HCT116 (cell line): ENCODE results near the gene TTC36. TPM values are rescaled to one million over a fixed set of nuclear protein-coding genes. Genes with fewer than 3 reads are reported as not detected.

Experiments used
- ATAC-seq: fragments of 200-7000 bp; cut with Tn5 transposase; 2 replicates; pipeline ENCODE4 v1.9.1; 2020; ENCODE audit warnings: mild to moderate bottlenecking, moderate library complexity
- BruUV-seq: library from RNA; stranded (reverse); fragments of 400-500 nt; replicated peaks from 2 replicates; lab custom pipeline; 2021; lab: Mats Ljungman, UMichigan
- CTCF ChIA-PET: fragments of 300-600 bp; sonication (Branson Sonifier 250); formaldehyde crosslinking; loops from one replicate; lab custom pipeline; 2021; ENCODE audit warnings: antibody characterized with exemption; lab: Charles Lee
- POLR2A ChIA-PET: fragments of 300-600, 350-600 bp; sonication (Branson Sonifier 250); formaldehyde crosslinking; loops from one replicate; lab custom pipeline; 2021; ENCODE audit warnings: antibody characterized with exemption; lab: Charles Lee
- RAD21 ChIA-PET, 2 experiments: fragments of 300-600 bp; sonication (Branson Sonifier 250); formaldehyde crosslinking; loops; one replicate each; lab custom pipeline; 2023; ENCODE audit warnings: low total read pairs in 2 of 2; ENCODE audit not compliant: uncharacterized antibody in 2 of 2, unreplicated experiment in 2 of 2, low non-redundant PET in 1 of 2; lab: Charles Lee
- DNase-seq: peaks from one replicate; pipeline ENCODE4 v3.0.0-alpha.2; 2010; ENCODE audit warnings: low read depth, low spot score
- H2AFZ ChIP-seq: fragments of 200-600 bp; shearing (Covaris generic), sonication (generic); 2 replicates; pipeline ENCODE4 v1.6.1; 2017; ENCODE audit warnings: low read depth, mixed run types, mixed read lengths, antibody characterized with exemption, low read length; ENCODE audit not compliant: poor library complexity, severe bottlenecking
- H3K27ac ChIP-seq: 2 replicates; pipeline ENCODE4 v1.5.1; 2012; ENCODE audit warnings: low read depth, low read length
- H3K27me3 ChIP-seq: fragments of 200-600 bp; sonication (generic); 2 replicates; pipeline ENCODE4 v1.6.1; 2016; ENCODE audit warnings: mixed run types, low read length, mixed read lengths; ENCODE audit not compliant: insufficient read depth
- H3K36me3 ChIP-seq, 2 experiments: fragments of 200-500 bp in 1 of 2; fragments of 200-600 bp in 1 of 2; sonication (Bioruptor generic) in 1 of 2; sonication (generic) in 1 of 2; 2 replicates each; pipeline versions ENCODE4 v1.5.1 to v1.6.1; 2014 to 2016; ENCODE audit warnings: low read length in 2 of 2, inconsistent platforms in 1 of 2, mixed read lengths in 1 of 2, mixed run types in 1 of 2; ENCODE audit not compliant: insufficient read depth in 2 of 2, control insufficient read depth in 1 of 2
- H3K4me1 ChIP-seq, 2 experiments: fragments of 200-600 bp in 1 of 2; sonication (generic) in 1 of 2; 2 replicates each; pipeline versions ENCODE4 v1.5.1 to v1.6.1; 2012 to 2017; ENCODE audit warnings: low read length in 2 of 2, inconsistent platforms in 1 of 2, mild to moderate bottlenecking in 1 of 2, mixed read lengths in 1 of 2, mixed run types in 1 of 2, moderate library complexity in 1 of 2; ENCODE audit not compliant: insufficient read depth in 2 of 2, control insufficient read depth in 1 of 2
- H3K4me2 ChIP-seq: fragments of 200-600 bp; sonication (generic); 2 replicates; pipeline ENCODE4 v1.6.1; 2017; ENCODE audit warnings: mixed run types, low read length, mixed read lengths
- H3K4me3 ChIP-seq, 2 experiments: fragments of 200-600 bp in 1 of 2; sonication (generic) in 1 of 2; replicated peaks in 1 of 2; 2 replicates each; pipeline ENCODE4 v1.5.1; 2011 to 2016; ENCODE audit warnings: low read length in 2 of 2, control low read depth in 1 of 2, low read depth in 1 of 2, mild to moderate bottlenecking in 1 of 2, mixed read lengths in 1 of 2, mixed run types in 1 of 2
- H3K79me2 ChIP-seq: fragments of 200-600 bp; sonication (generic); 2 replicates; pipeline ENCODE4 v1.6.1; 2017; ENCODE audit warnings: mild to moderate bottlenecking, mixed run types, low read length, moderate library complexity, mixed read lengths; ENCODE audit not compliant: insufficient read depth
- H3K9ac ChIP-seq: fragments of 200-600 bp; sonication (generic); 2 replicates; pipeline ENCODE4 v1.6.1; 2016; ENCODE audit warnings: low read length, mixed read lengths
- H3K9me2 ChIP-seq: fragments of 200-600 bp; sonication (generic), shearing (Covaris generic); 2 replicates; pipeline ENCODE4 v1.6.1; 2017; ENCODE audit warnings: mixed run types, mild to moderate bottlenecking, moderate library complexity; ENCODE audit not compliant: insufficient read depth
- H3K9me3 ChIP-seq, 2 experiments: fragments of 200-500 bp in 1 of 2; fragments of 200-600 bp in 1 of 2; sonication (Bioruptor generic) in 1 of 2; sonication (generic) in 1 of 2; 2 replicates each; pipeline ENCODE4 v1.6.1; 2014 to 2017; ENCODE audit warnings: low read length in 2 of 2, mixed read lengths in 2 of 2, inconsistent platforms in 1 of 2, low read depth in 1 of 2, mild to moderate bottlenecking in 1 of 2, mixed run types in 1 of 2, moderate library complexity in 1 of 2; ENCODE audit not compliant: control insufficient read depth in 1 of 2, insufficient read depth in 1 of 2
- H4K20me1 ChIP-seq: fragments of 200-600 bp; sonication (generic), shearing (Covaris generic); 2 replicates; pipeline ENCODE4 v1.6.1; 2017; ENCODE audit warnings: mixed run types, mild to moderate bottlenecking, moderate library complexity; ENCODE audit not compliant: insufficient read depth
- ATF3 ChIP-seq: IDR thresholded peaks from 2 replicates; pipeline ENCODE4 v1.6.1; 2012
- CBX3 ChIP-seq: IDR thresholded peaks from 2 replicates; pipeline ENCODE4 v1.6.1; 2012; ENCODE audit warnings: low read depth
- CEBPB ChIP-seq: IDR thresholded peaks from 2 replicates; pipeline ENCODE4 v1.6.1; 2012; ENCODE audit warnings: low read depth
- CTCF ChIP-seq, 3 experiments: fragments of 200-600 bp in 1 of 3; sonication (generic) in 1 of 3; IDR thresholded peaks in 2 of 3; conservative IDR thresholded peaks in 1 of 3; 2 replicates each; pipeline ENCODE4 v1.5.1; 2012 to 2017; ENCODE audit warnings: low read depth in 2 of 3, low read length in 2 of 3, antibody characterized with exemption in 1 of 3, borderline replicate concordance in 1 of 3, control low read depth in 1 of 3, mild to moderate bottlenecking in 1 of 3, mixed read lengths in 1 of 3, mixed run types in 1 of 3, moderate library complexity in 1 of 3; ENCODE audit not compliant: insufficient read depth in 1 of 3
- ELF1 ChIP-seq: IDR thresholded peaks from 2 replicates; pipeline ENCODE4 v1.6.1; 2012; ENCODE audit warnings: low read depth, borderline replicate concordance
- EZH2 ChIP-seq: fragments of 200-600 bp; sonication (generic); IDR thresholded peaks from 2 replicates; pipeline ENCODE4 v1.6.1; 2017; ENCODE audit warnings: antibody characterized with exemption, mixed run types
- EZH2phosphoT487 ChIP-seq: fragments of 200-600 bp; IDR thresholded peaks from 2 replicates; pipeline ENCODE4 v1.6.1; 2018; ENCODE audit warnings: antibody characterized with exemption, borderline replicate concordance
- FOSL1 ChIP-seq: IDR thresholded peaks from 2 replicates; pipeline ENCODE4 v1.6.1; 2012; ENCODE audit warnings: low read depth
- JUND ChIP-seq: IDR thresholded peaks from 2 replicates; pipeline ENCODE4 v1.6.1; 2012
- MAX ChIP-seq: IDR thresholded peaks from 2 replicates; pipeline ENCODE4 v1.6.1; 2012
- POLR2A ChIP-seq: IDR thresholded peaks from 2 replicates; pipeline ENCODE4 v1.7.0; 2011; ENCODE audit warnings: borderline replicate concordance; ENCODE audit not compliant: insufficient read depth, insufficient read length; ENCODE audit errors: extremely low read depth
- POLR2AphosphoS5 ChIP-seq: IDR thresholded peaks from 2 replicates; pipeline ENCODE4 v1.6.1; 2011; ENCODE audit warnings: mild to moderate bottlenecking, low read depth, low read length, moderate library complexity
- SIN3A ChIP-seq: IDR thresholded peaks from 2 replicates; pipeline ENCODE4 v1.6.1; 2012; ENCODE audit warnings: low read depth
- SP1 ChIP-seq: IDR thresholded peaks from 2 replicates; pipeline ENCODE4 v1.6.1; 2012; ENCODE audit warnings: low read depth
- SRF ChIP-seq: IDR thresholded peaks from 2 replicates; pipeline ENCODE4 v1.6.1; 2012; ENCODE audit warnings: low read depth
- YY1 ChIP-seq: IDR thresholded peaks from 2 replicates; pipeline ENCODE4 v1.6.1; 2011; ENCODE audit warnings: low read length, low read depth, moderate library complexity, mild to moderate bottlenecking; ENCODE audit not compliant: insufficient replicate concordance; ENCODE audit errors: extremely low read depth
- ZBTB33 ChIP-seq: IDR thresholded peaks from 2 replicates; pipeline ENCODE4 v1.6.1; 2011; ENCODE audit warnings: mild to moderate bottlenecking, low read length, moderate library complexity; ENCODE audit not compliant: insufficient replicate concordance; ENCODE audit errors: extremely low read depth
- ZFX ChIP-seq: fragments of 450-650 bp; IDR thresholded peaks from 2 replicates; pipeline ENCODE4 v1.6.1; 2017
- ZNF274 ChIP-seq: fragments of 200-500 bp; sonication (Bioruptor generic); IDR thresholded peaks from 2 replicates; pipeline ENCODE4 v1.6.1; 2014; ENCODE audit warnings: mild to moderate bottlenecking, low read depth, low read length, inconsistent platforms
- intact Hi-C: fragments of 100-400 bp; cut with micrococcal nuclease; formaldehyde crosslinking; loops from 2 replicates; pipeline ENCODE4 v1.10.0; 2022
- total RNA-seq: library from RNA; stranded (reverse); gene quantifications from one replicate; pipeline ENCODE4 v1.2.1, GENCODE V29; 2021; ENCODE audit not compliant: unreplicated experiment

The TTC36 gene
- total RNA-seq, 1 experiment from 2014 or later: 0.47 TPM

GRCh38 chr11:118530683-118531596, 3.7 kb downstream of the TTC36 start, which contains the start of gene TMEM25:
Gene TMEM25 (plus strand): TSS chr11:118531192. CDS start chr11:118531802, 610 bp downstream.
- H3K27ac ChIP-seq: peak within 1 kb of the TSS; percentile 87
- no TSS peak for BruUV-seq
- H3K27me3 ChIP-seq: no peaks in the 10 kb centered on the region
- H3K9me2 ChIP-seq: no peaks in the 10 kb centered on the region
- CTCF ChIA-PET: no interaction called here
- peak within 1 kb of the TSS; percentile 89 to 94 for H3K4me3 ChIP-seq
- H4K20me1 ChIP-seq: no peaks in the 10 kb centered on the region
- peak; percentile 85 for ATAC-seq
- no peaks in the 10 kb centered on the region for H3K9me3 ChIP-seq
- intact Hi-C loops: no loop called here
- RAD21 ChIA-PET: no interaction called here
- DNase-seq: no peak
- peaks cover 13 to 24% of the 10 kb centered on the region in 2 experiments for H3K4me1 ChIP-seq
- no peaks in the 10 kb centered on the region for H3K79me2 ChIP-seq
- no peaks in the 10 kb centered on the region; a peak in 1 of 4 replicates for H3K36me3 ChIP-seq
- POLR2A ChIA-PET: no interaction called here
- H3K4me2 ChIP-seq: peak within 1 kb of the TSS; percentile 82
- peak within 1 kb of the TSS; percentile 45 for H2AFZ ChIP-seq
- H3K9ac ChIP-seq: peak within 1 kb of the TSS; percentile 65
- TF ChIP-seq YY1 (peak; percentile 84), SRF (peak; percentile 92), FOSL1 (no peak), CEBPB (no peak), POLR2AphosphoS5 (peak; percentile 61), EZH2 (no peak), CTCF (IDR thresholded peaks at IDR 0.05 in 2 of 3, conservative IDR thresholded peaks at IDR 0.05 in 1 of 3; ENCODE audit: borderline replicate concordance in 1 of 3, insufficient read depth in 1 of 3, low read depth in 2 of 3, low read length in 2 of 3) (no peak), POLR2A (no peak), ZNF274 (no peak), ZBTB33 (peak; percentile 67), ATF3 (no peak), EZH2phosphoT487 (no peak), ZFX (peak; percentile 94), CBX3 (no peak), MAX (peak; percentile 72), ELF1 (no peak), JUND (no peak), SP1 (peak; percentile 77), SIN3A (peak; percentile 68)
